Inflammatory macrophage (primary cell): ENCODE measurements around the gene MT1X.

Experiments used
- DNase-seq, 2 donors: peaks; one replicate each; pipeline ENCODE4 v3.0.0-alpha.2; 2020 to 2022
- total RNA-seq, 18 experiments: gene quantifications; one replicate each; lab custom pipeline; 2026; ENCODE audit warnings: mixed read lengths in 6 of 18, inconsistent platforms in 2 of 18; lab: John Stamatoyannopoulos, UW

The MT1X gene
- 0.63 to 4.2 (median 1.6) reads per million in 18 experiments for total RNA-seq

GRCh38 chr16:56681939-56682702, at the start of gene MT1X:
TSS of gene MT1X (plus strand) at chr16:56682470. CDS start at chr16:56682541, 71 bp downstream.
- DNase-seq = peak; percentile 88 to 95

GRCh38 chr16:56632848-56633365, 49.4 kb upstream of the MT1X start:
- no peak for DNase-seq

GRCh38 chr16:56633535-56633934, 48.7 kb upstream of the MT1X start:
- no peak for DNase-seq

- DNase-seq = no peak
Measured at GRCh38 chr16:56634715-56635440, 47.4 kb upstream of the MT1X start.

DNA sequence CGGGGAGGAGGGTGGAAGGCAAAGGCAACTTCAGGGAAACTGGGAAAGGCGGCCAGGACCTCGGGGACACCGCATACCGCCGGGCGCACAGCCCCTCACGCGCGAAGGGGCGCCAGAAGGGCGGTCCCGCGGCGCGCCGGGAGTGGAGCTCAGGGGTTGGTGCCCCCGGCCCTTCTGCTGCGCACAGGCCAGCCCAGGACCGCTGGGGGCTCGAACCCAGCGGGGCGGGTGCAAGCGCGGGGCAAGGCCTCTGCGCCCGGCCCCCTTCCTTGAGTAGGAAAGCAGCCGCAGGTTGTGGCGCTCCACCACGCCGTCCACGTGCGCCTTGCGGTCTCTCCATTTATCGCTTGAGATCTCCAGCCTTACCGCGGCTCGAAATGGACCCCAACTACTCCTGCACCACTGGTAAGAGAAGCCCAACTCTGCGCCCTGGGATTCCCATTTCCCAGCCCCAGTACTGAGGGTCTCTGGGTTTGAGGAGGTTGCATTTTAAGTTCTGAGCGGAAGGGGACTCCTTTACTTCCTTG, 46.8 kb upstream of the MT1X start:
- DNase-seq = no peak

GRCh38 chr16:56636616-56637413, 45.5 kb upstream of the MT1X start:
- DNase-seq = no peak

- DNase-seq = peak in 1 of 2 donors; percentile 33
Measured at GRCh38 chr16:56637814-56638750, 44.2 kb upstream of the MT1X start, which contains the start of gene MT1A. TSS of gene MT1A (plus strand) at chr16:56638666. CDS start at chr16:56638739, 73 bp downstream.

DNA sequence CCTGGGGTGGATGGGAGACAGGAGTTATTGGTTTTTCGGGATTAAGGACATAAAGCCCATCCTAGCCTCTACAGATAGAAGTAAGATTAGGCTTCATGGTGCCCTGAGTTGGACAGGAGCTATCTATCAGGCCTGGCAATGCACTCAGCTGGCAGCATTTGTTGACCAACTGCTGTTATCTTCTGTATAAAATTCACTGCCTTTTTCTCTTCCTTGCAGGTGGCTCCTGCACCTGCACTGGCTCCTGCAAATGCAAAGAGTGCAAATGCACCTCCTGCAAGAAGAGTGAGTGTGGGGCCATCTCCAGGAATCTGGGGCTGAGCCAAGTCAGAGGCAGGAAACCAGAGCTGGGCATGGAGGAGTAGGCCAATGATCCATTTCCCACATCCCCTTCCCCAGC, 43.2 kb upstream of the MT1X start:
- DNase-seq = no peak

DNA sequence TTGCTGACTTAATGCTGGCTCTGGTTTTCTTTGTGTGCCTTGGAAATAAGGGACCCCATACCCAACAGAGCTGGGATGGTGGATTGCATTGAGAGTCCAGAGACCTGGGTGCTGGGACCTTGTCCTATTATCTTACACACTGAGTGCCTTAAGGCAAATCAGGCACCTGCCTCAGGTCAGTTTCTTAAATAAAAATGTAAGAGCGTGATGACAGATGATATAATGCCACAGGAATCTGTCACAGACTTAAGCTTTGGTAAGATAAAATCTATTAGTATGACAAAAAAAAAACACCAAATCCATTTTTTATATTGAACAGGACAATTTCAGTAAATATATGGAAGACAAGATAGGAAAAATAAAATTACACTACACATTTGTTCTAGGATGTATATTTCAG, 42.2 kb upstream of the MT1X start:
- no peak for DNase-seq

DNA sequence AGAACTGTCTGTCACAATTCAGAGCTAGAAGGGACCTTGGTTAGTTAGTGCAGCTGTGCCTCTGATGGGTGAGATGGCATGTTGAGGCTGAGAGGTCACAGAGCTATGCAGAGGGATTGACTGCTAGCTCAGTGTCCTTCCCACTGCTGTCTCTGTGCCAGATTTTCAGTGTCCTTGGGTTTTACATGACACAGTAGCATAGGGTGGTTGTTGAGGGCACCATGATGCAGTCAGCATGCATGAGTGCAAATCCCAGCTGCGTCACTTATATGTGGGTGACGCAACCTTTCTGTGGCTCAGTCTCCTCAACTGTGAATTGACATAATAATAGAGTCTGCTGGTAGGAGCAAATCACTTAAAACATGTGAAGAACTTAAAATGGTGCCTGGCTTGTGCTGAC, 41.1 kb upstream of the MT1X start:
- DNase-seq = no peak

DNA sequence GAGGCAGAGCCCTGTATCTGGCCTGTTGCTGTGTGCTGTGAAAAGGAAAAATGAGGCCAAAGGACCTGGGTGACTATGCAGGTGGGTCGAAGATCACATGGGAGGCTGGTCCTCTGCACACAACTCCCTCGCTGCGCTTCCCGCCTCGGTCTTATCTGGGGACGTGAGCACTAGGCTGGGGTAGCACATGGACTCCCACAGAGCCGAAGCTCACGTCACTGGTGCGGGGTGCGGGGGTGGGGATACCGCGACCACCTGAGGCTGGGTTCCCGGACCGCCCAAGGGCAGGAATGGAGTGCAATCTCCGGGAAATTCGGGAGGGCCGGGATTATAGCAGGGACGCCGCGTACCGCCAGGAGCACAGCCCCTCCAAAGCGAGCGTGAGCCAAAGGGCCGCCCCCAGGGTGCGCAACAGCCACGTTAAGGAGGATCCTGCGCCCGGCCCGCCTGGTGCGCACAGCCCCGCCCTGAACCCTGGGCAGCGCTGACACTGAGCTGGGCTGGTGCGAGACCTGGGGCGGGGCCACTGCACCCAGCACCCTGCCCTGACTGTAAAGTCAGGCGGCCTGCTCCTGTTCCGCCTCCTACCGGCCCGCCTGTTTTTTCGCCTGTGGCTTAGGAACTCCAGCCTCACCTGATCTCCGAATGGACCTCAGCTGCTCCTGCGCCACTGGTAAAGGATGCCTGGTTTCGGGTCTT, 39.0 kb upstream of the MT1X start:
- DNase-seq = peak; percentile 80 to 85

DNA sequence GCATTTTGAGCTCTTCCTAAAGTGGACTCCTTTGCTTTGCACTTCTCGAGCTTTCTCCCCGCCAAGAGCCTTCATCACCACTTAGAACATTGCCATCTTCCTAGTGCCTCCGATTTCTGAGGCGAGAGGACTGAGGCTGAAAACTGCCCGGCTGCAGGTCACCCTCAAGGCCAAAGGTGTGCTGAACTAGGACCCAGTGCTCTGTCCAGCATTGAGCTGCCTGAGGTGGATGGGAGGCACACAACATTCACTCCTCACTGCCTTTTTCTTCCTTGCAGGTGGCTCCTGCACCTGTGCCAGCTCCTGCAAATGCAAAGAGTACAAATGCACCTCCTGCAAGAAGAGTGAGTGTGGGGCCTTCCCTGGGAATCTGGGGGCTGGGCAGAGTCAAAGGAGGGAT, 38.4 kb upstream of the MT1X start:
- no peak for DNase-seq

DNA sequence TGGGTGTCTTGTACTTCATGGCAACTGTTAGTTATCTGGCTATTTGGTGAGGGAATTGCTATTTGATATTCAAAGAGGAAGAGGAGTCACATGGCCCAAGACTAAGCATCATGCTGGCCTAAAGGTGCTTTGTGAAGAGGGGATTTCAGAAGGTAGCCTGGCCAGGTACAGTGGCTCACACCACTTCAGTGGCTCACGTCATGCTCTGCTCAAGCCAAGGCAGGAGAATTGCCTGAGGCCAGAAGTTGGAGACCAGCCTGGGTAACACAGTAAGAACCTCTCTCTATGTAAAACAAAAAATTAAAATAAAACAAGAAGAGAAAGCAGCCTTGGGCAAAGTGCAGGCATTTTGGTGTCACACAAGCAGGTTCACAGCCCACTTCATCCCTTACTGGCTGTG, 37.0 kb upstream of the MT1X start:
- no peak for DNase-seq

GRCh38 chr16:56645838-56646237, 36.4 kb upstream of the MT1X start:
- DNase-seq = no peak

DNA sequence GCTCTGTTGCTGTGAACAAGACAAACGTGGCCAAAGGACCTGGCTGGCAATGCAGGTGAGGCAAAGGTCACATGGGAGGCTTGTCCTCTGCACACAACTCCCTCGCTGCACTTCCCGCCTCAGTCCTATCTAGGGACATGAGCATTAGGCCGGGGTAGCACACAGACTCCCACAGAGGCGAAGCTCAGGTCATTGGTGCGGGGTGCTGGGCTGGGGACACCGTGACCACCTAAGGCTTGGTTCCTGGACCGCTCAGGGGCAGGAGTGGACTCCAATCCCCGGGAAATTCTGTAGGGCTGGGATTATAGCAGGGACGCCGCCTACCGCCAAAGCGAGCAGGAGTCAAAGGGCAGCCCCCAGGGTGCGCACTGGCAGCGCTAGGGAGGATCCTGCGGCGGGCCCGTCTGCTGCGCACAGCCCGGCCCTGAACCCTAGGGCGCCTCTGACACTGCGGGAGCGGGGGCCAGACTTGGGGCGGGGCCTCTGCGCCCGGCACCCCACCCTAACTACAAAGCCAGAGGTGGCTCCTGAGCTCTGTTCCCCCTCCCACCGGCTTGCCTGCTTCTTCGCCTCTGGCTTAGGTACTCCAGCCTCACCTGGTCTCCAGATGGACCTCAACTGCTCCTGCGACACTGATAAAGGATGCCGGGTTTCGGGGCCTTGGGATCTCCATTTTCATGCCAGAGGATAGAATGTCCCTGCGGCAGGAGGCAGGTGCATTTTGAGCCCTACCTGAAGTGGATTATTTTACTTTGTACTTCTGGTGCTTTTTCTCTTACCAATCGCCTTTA, 34.4 kb upstream of the MT1X start:
- DNase-seq = no peak

GRCh38 chr16:56649271-56649670, 33.0 kb upstream of the MT1X start:
- no peak for DNase-seq

DNA sequence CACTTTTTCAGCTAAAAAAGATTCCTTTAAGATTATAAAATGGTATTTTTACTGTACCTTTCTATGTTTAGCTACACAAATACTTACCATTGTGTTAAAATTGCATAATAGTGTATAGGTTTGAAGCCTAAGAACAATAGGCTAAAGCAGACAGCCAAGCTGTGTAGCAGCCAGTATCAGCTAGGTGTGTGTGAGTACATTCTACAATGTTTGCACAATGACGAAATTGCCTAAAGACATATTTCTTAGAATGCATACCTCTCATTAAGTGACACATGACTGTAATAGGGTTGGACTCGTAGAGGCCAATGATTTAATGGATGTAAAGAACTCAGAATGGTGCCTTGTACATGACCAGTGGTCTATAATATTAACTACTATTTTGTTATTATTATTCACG, 32.5 kb upstream of the MT1X start:
- no peak for DNase-seq

DNA sequence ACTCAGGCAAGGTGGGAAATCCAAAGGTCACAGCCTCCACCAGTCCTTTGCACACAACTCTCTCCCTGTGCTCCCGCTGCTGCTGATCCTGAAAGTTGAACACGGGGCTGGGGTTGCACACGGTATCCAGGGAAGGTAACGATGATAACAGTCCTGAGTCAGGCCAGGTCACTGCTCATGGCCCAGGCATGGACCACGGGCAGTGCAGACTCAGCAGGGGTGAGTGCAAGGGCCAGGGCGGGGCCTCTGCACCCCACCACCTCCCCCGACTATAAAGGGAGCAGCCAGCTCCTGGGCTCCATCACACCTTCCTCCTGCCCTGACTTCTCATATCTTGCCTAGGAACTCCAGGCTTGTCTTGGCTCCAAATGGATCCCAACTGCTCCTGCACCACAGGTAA, 30.7 kb upstream of the MT1X start, which contains the start of gene MT1B:
TSS of gene MT1B (plus strand) at position 301 of the 400 bp plus-strand sequence. CDS start at position 369, 68 bp downstream.
- DNase-seq = no peak

GRCh38 chr16:56652600-56652999, 29.7 kb upstream of the MT1X start:
- no peak for DNase-seq

GRCh38 chr16:56653218-56653617, 29.1 kb upstream of the MT1X start:
- no peak for DNase-seq
